ENCODE data around the gene FCHO2.

Gene FCHO2

DNA sequence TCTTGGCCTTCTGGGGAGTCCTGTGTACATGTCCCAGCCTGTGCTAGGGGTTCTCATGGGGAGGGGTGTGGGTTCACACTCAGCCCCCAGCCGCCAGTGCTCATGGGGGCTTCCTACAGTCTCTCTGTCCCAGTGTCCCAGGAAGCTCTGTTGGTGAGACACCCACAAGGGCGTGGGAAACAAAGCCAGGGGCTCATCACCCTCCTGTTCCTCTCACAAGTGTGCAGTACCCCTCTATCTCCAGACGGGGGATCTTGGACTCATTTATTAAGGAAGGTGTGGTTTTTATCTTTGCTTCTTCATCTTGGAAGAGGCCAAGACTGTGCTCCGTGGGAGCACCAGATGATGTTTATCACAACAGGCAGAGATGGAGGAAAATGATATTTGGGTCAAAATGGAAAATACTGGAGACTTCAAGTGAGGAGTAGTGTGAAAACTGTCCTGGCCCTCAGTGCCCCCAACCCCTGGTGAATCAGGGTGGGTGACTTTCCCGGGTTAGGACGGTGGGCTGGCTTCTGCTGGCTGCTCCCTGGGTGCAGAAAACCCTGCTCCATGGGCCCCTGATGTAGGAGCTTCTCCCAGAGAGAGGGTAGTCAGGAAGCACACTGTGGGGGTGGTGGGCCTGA lies 179.7 kb downstream of the FCHO2 start:
- TF ChIP-seq, protein P1, sequence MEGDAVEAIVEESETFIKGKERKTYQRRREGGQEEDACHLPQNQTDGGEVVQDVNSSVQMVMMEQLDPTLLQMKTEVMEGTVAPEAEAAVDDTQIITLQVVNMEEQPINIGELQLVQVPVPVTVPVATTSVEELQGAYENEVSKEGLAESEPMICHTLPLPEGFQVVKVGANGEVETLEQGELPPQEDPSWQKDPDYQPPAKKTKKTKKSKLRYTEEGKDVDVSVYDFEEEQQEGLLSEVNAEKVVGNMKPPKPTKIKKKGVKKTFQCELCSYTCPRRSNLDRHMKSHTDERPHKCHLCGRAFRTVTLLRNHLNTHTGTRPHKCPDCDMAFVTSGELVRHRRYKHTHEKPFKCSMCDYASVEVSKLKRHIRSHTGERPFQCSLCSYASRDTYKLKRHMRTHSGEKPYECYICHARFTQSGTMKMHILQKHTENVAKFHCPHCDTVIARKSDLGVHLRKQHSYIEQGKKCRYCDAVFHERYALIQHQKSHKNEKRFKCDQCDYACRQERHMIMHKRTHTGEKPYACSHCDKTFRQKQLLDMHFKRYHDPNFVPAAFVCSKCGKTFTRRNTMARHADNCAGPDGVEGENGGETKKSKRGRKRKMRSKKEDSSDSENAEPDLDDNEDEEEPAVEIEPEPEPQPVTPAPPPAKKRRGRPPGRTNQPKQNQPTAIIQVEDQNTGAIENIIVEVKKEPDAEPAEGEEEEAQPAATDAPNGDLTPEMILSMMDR (IDR thresholded peaks at IDR 0.05; ENCODE audit: insufficient read depth, low read length, poor library complexity, severe bottlenecking) = peak; percentile 15
- Histone ChIP-seq H3K4me3 (replicated peaks; ENCODE audit: low read depth, low read length) (no peak overlapping the region), H3K36me3 (ENCODE audit: control insufficient read depth, insufficient read depth, low read length) (no peaks in the 10 kb centered on the region), H3K27me3 (replicated peaks; ENCODE audit: control insufficient read depth, insufficient read depth, low read length) (no peaks in the 10 kb centered on the region; the same call in 1 of the 2 replicates)
- no peak for DNase-seq (ENCODE audit: extremely low read depth, insufficient read length)

DNA sequence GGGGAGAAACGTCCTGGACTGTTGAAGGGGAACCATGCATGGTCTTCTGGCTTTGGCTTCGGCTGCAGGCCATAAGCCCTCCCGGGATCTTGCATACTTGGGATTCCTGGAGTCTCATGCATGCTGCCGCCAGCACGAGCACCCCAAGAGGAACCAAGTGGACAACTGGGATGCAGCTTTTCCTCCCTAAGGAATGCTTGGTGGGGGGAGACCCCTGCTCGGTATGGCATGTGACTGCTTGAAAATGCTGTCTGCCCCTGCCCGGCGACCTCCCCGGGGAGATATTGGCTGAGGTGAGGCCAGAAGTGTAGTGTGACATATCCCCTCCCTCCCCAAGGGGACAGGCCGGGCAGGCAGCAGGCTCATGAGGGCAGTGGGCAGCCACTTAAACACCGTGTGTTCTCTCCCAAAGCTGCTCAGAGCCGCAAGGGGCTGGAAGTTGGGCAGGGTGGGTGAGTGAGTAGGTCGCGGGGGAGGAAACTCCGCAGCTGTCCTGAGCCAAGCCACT lies 180.3 kb downstream of the FCHO2 start:
- Histone ChIP-seq H3K4me3 (replicated peaks; ENCODE audit: low read depth, low read length) (no peak overlapping the region), H3K27me3 (replicated peaks; ENCODE audit: control insufficient read depth, insufficient read depth, low read length) (no peaks in the 10 kb centered on the region; the same call in 1 of the 2 replicates), H3K36me3 (ENCODE audit: control insufficient read depth, insufficient read depth, low read length) (no peaks in the 10 kb centered on the region)
- DNase-seq (ENCODE audit: extremely low read depth, insufficient read length) = no peak
- TF ChIP-seq, protein P1 (IDR thresholded peaks at IDR 0.05; ENCODE audit: insufficient read depth, low read length, poor library complexity, severe bottlenecking) = no peak

DNA sequence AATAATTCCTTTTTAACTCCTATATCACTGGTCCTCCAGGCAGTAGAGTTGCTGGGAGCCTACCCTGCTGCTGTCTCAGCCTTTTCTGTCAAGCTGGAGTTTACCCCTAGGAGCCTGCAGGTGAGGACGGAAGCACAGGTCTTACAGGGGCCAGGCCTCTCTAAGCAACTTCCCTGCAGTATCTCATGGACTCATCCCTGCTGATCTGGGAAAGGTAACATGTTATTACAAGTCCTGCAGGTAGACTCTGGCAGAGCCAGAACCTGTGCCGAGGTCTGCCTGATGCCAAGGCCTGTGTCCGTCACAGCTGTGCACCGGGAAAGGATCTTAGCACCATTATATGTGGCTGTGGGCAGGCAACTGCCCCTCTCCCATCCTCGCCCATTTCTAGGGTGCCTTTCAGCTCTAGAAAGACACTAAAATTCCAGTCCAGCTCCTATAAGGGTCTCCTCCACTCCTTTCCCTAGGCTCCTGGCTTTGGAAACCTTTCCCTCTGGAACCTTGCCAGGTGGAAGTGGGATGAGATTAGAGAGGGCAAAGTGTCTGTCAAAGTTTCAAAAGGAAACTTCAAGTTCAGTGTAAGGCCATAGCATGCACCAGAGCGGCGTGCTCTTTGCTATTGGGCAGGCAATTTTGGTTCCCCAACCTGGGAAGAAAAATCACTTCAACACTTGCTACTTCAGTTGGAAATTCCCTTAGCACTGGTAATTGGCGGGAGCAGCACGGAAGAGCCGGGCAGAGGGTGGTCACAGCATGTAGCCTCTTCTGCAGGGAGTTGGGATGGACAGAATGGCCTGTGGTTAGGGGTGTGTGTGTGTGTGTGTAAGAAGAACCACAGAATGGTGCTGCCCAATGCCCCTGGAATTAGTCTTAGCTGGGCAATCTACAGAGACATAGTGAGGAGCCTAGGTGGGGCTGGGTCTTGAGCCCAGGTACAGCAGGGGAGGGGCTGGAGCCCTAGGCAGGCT lies 182.0 kb downstream of the FCHO2 start:
- no peak for DNase-seq (ENCODE audit: extremely low read depth, insufficient read length)
- no peak overlapping the region for H3K4me3 ChIP-seq (replicated peaks; ENCODE audit: low read depth, low read length)
- no peaks in the 10 kb centered on the region for H3K36me3 ChIP-seq (ENCODE audit: control insufficient read depth, insufficient read depth, low read length)
- TF ChIP-seq, protein P1 (IDR thresholded peaks at IDR 0.05; ENCODE audit: insufficient read depth, low read length, poor library complexity, severe bottlenecking) = no peak
- H3K27me3 ChIP-seq (replicated peaks; ENCODE audit: control insufficient read depth, insufficient read depth, low read length) = no peaks in the 10 kb centered on the region; the same call in 1 of the 2 replicates

DNA sequence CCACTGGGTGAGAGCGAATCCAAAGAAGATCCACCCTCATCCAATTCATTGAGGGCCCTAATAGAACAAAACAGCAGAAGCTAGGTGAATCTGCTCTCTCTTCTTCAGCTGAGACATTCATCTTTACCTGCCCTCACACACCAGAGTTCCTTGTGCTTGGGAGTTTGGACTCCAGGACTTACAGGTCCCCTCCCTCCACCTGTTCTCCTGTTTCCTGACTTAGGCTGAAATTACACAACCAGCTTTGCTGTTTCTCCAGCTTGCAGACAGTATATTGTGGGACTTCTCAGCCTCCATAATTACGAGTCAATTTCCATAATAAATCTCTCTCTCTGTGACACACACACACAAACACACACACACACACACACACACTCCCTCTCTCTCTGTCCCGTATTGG lies 183.6 kb downstream of the FCHO2 start:
- no peaks in the 10 kb centered on the region for H3K36me3 ChIP-seq (ENCODE audit: control insufficient read depth, insufficient read depth, low read length)
- no peak for DNase-seq (ENCODE audit: extremely low read depth, insufficient read length)
- no peak overlapping the region for H3K4me3 ChIP-seq (replicated peaks; ENCODE audit: low read depth, low read length)
- TF ChIP-seq, protein P1 (IDR thresholded peaks at IDR 0.05; ENCODE audit: insufficient read depth, low read length, poor library complexity, severe bottlenecking) = no peak
- no peaks in the 10 kb centered on the region; the same call in 1 of the 2 replicates for H3K27me3 ChIP-seq (replicated peaks; ENCODE audit: control insufficient read depth, insufficient read depth, low read length)
